Gastroesophageal sphincter (tissue), 3 donors: ENCODE data around the gene SLC8A1.

Experiments
- CTCF ChIP-seq, 4 experiments: fragments of 200-600 bp in 2 of 4; fragments of 450-650 bp in 2 of 4; sonication (generic) in 1 of 4; IDR thresholded peaks; one replicate each; pipeline ENCODE4 v1.5.1; 2017 to 2019; ENCODE audit warnings: antibody characterized with exemption in 4 of 4, mild to moderate bottlenecking in 2 of 4, moderate library complexity in 2 of 4
- POLR2A ChIP-seq, 2 donors: fragments of 450-650 bp; IDR thresholded peaks; one replicate each; pipeline ENCODE4 v1.6.1; 2017; ENCODE audit warnings: antibody characterized with exemption in 2 of 2, mild to moderate bottlenecking in 2 of 2, moderate library complexity in 1 of 2
- POLR2AphosphoS5 ChIP-seq: sonication (generic); formaldehyde crosslinking; IDR thresholded peaks from one replicate; pipeline ENCODE4 v1.6.1; 2017; ENCODE audit warnings: antibody characterized with exemption

- TF ChIP-seq POLR2A (IDR thresholded peaks at IDR 0.05) (no peak), CTCF (IDR thresholded peaks at IDR 0.05) (no peak), POLR2AphosphoS5 (no peak)
Measured at GRCh38 chr2:40358783-40359182, 93.1 kb downstream of the SLC8A1 start.
